ENCODE measurements around the gene CALHM1. TPM values are rescaled to one million over a fixed set of nuclear protein-coding genes. Genes with fewer than 3 reads are reported as not detected.

The CALHM1 gene
- total and polyA plus RNA-seq, 2 of the 13 experiments (the other 11 are each of a cell fraction or from before 2014, with no cell fraction given) = 0.04 TPM; not detected in 1

- no peak for TF ChIP-seq ZNF704 (CRISPR knock-in tag; IDR thresholded peaks at IDR 0.05; ENCODE audit: borderline replicate concordance)
- no peak for TF ChIP-seq HNRNPH1 (optimal IDR thresholded peaks at IDR 0.05; ENCODE audit: low read depth, low read length)
- no peak for TF ChIP-seq ZNF703 (CRISPR knock-in tag; IDR thresholded peaks at IDR 0.05; ENCODE audit: borderline replicate concordance)
- TF ChIP-seq ZNF496 (CRISPR knock-in tag; IDR thresholded peaks at IDR 0.05; ENCODE audit: insufficient replicate concordance) = no peak
- no peak for TF ChIP-seq ZNF598 (CRISPR knock-in tag; IDR thresholded peaks at IDR 0.05; ENCODE audit: borderline replicate concordance)
- no peak for TF ChIP-seq ZC3H13 (CRISPR knock-in tag; IDR thresholded peaks at IDR 0.05)
- no peak for TF ChIP-seq JDP2 (CRISPR knock-in tag; IDR thresholded peaks at IDR 0.05; ENCODE audit: borderline replicate concordance)
- 0 out of 2 replicates have a peak, but pooled peaks have one; percentile 46 for TF ChIP-seq HMGXB3 (CRISPR knock-in tag; IDR thresholded peaks at IDR 0.05; ENCODE audit: borderline replicate concordance)
- TF ChIP-seq ZNF225 (CRISPR knock-in tag; IDR thresholded peaks at IDR 0.05) = no peak
- TF ChIP-seq AGO1 (IDR thresholded peaks at IDR 0.05; ENCODE audit: low read depth, low read length, poor library complexity, severe bottlenecking) = no peak
- no peak for TF ChIP-seq SAFB2 (CRISPR knock-in tag; IDR thresholded peaks at IDR 0.05; ENCODE audit: borderline replicate concordance, low read depth)
- no peak for TF ChIP-seq IRX3 (CRISPR knock-in tag; IDR thresholded peaks at IDR 0.05; ENCODE audit: borderline replicate concordance, low read depth)
- TF ChIP-seq XRCC5 (optimal IDR thresholded peaks at IDR 0.05; ENCODE audit: low read length) = peak; percentile 33
- TF ChIP-seq MLX (CRISPR knock-in tag; IDR thresholded peaks at IDR 0.05) = peak; percentile 67
Measured at GRCh38 chr10:103504181-103504783, 45.6 kb upstream of the CALHM1 start (continued).

Measured in HepG2 (cell line).